ENCODE measurements around the gene SELENOF.
"Not testable (repeated sequence)": the region's sequence is repeated elsewhere in the genome, so short reads cannot be mapped to it uniquely, and the experiment has no call there.

The SELENOF gene

GRCh38 chr1:86915737-86916235 is 1.9 kb upstream of the SELENOF start:
- no peak for DNase-seq (ENCODE audit: low spot score)

DNA sequence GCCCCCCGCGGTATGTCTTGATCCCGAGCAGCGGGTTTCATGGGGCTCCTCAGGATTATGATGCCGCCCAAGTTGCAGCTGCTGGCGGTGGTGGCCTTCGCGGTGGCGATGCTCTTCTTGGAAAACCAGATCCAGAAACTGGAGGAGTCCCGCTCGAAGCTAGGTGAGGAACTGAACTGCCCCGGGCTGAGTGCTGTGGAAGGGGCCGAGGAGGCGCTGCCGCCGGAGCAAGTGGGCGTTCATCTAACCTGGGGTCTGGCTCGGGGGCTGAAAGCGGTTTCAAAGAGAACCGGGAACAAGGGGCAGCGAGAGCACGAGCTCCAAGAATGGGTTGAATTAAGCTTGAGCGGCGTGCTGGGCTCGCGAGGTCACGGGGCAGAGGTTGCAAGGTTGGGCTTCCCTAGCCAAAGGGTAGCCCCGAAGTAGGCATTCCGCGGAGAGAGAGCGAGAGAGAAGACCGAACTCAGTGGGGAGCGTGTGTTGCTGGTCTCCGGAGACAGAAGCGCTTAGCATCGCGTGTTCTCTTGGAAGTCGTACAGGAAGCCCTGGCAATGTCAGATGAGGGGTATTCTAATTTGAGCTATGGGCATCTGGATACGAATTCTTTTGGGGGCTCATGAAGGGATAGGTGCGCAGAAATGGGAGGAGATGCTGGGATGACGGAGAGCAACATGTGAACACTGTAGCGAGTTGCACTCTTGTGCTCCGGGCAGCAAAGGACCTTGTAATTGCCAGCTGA is 1.2 kb upstream of the SELENOF start:
- DNase-seq (ENCODE audit: low spot score): peak; percentile 81

- no peak for DNase-seq (ENCODE audit: low spot score)
Measured at GRCh38 chr1:86914601-86914997, 673 bp upstream of the SELENOF start, which contains the start of gene HS2ST1. HS2ST1 (plus strand) TSS chr1:86914635.

DNA sequence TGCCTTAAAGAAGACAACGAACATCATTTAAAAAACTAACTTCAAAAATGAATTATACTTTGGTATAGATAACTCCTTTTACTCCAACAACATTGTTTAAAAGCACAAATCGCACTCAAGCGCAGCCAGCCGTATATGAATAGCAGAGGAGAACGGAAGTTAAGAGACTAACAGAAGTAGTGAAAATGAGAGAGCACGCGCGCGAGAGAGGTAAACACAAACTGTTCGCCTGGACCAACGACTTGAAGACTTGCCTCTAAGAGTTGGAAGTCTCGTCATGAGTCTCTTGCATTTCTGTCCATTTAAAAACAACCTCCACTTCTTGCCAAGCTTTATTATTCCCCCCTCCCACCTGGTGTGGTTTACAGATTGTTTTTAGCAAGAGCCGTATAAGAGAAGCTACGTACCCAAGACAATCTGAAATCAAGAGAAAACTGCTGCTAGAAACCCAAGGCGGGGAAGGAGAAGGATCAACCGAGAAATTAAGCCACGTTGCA is 479 bp downstream of the SELENOF start:
- peak; percentile 45 for DNase-seq (ENCODE audit: low spot score)

GRCh38 chr1:86912281-86912900 is 1.5 kb downstream of the SELENOF start:
- no peak for DNase-seq (ENCODE audit: low spot score)

DNA sequence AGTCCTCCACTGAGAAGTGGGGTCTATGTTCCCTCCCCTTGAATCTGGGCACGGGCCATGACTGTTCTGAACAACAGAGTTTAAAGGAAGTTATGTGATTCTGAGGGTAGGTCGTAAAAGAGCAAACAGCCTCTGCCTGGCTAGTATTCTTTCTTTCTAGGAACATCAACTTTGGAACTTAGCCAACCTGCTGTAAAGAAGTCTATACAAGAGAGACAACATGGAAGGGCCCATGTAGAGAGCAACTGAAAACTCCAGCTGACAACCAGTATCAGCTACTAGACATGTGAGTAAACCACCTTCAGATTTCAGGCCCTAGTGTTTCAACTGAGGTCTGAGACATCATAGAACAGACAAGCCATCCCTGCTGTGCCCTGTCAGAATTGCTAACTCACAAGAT is 7.5 kb downstream of the SELENOF start:
- DNase-seq (ENCODE audit: low spot score): no peak

GRCh38 chr1:86905875-86906274 is 8.1 kb downstream of the SELENOF start:
- no peak for DNase-seq (ENCODE audit: low spot score)

DNA sequence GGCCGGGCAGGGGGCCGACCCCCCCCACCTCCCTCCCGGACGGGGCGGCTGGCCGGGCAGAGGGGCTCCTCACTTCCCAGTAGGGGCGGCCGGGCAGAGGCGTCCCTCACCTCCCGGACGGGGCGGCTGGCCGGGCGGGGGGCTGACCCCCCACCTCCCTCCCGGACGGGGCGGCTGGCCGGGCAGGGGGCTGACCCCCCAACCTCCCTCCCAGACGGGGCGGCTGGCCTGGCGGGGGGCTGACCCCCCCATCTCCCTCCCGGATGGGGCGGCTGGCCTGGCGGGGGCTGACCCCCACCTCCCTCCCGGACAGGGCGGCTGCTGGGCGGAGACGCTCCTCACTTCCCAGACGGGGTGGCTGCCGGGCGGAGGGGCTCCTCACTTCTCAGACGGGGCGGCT is 14.5 kb downstream of the SELENOF start:
- DNase-seq (ENCODE audit: low spot score): not testable (repeated sequence)

- DNase-seq (ENCODE audit: low spot score): no peak
Measured at GRCh38 chr1:86888327-86888726, 25.6 kb downstream of the SELENOF start.

GRCh38 chr1:86887479-86888162 is 26.3 kb downstream of the SELENOF start:
- no peak for DNase-seq (ENCODE audit: low spot score)

- no peak for DNase-seq (ENCODE audit: low spot score)
Measured at GRCh38 chr1:86875722-86876121, 38.2 kb downstream of the SELENOF start.

DNA sequence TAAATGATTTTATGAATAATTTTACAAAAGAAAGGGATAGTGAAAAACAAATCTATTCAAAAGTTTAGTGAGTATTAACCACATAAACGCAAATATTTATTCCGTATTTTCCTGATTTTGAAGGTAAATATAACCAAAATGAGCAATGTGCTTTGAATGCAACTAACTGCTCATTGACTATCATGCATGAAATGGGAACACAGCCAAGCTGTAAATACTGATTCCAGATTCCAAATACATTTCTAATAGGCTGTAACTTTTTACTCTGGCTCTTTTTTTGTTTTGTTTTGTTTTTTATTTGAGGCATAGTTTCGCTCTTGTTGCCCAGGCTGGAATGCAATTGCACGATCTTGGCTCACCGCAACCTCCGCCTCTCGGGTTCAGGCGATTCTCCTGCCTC is 41.8 kb downstream of the SELENOF start:
- DNase-seq (ENCODE audit: low spot score): no peak

DNA sequence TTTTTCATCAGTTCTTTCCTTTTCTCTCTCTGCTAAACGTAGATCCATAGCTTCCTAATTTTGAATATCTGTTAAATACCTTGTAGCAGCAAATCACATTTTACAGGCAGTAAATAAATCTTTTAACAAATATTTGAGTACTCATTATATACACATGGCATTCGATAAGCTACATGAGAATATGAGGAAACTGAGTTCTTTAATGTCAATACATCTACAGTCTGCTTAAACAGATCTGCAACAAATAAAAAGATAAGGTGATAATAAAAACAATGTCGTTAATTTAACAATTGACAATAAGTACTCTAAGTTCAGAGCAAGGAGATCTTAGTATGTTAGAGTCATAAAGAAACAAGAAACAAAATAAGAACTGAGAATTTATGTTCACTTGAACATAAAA is 42.9 kb downstream of the SELENOF start:
- DNase-seq (ENCODE audit: low spot score): no peak

DNA sequence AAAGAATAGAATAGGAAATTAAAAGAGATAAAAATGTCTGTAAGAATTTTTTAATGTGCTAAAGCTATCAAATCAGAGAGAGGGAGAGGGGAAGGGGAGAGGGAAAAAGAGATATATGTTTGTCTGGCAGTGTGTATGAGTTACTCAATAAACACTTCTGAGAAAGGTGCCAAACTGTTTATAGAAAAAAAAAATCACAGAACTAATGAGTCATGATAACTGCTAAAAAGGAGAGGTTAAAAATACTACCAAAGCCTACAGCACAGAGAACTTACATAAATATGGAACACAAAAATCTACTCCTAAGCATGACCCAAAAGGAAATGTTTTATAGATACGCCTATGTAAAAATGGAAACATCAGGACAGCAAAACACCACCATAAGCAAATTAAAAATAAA is 45.4 kb downstream of the SELENOF start:
- no peak for DNase-seq (ENCODE audit: low spot score)

DNA sequence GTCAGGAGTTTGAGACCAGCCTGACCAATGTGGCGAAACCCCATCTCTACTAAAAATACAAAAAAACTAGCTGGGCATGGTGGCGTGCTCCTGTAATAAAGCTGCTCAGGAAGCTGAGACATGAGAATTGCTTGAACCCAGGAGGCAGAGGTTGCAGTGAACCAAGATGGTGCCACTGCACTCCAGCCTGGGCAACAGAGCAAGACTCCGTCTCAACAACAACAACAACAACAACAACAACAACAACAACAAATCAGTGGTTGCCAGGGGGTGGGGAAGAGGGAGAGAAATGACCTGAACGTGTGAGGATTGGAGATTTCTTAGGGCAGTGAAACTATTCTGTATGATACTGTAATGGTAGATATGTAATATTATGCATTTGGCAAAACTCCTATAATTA is 46.6 kb downstream of the SELENOF start:
- not testable (repeated sequence) for DNase-seq (ENCODE audit: low spot score)

GRCh38 chr1:86866665-86867064 is 47.3 kb downstream of the SELENOF start:
- no peak for DNase-seq (ENCODE audit: low spot score)

DNA sequence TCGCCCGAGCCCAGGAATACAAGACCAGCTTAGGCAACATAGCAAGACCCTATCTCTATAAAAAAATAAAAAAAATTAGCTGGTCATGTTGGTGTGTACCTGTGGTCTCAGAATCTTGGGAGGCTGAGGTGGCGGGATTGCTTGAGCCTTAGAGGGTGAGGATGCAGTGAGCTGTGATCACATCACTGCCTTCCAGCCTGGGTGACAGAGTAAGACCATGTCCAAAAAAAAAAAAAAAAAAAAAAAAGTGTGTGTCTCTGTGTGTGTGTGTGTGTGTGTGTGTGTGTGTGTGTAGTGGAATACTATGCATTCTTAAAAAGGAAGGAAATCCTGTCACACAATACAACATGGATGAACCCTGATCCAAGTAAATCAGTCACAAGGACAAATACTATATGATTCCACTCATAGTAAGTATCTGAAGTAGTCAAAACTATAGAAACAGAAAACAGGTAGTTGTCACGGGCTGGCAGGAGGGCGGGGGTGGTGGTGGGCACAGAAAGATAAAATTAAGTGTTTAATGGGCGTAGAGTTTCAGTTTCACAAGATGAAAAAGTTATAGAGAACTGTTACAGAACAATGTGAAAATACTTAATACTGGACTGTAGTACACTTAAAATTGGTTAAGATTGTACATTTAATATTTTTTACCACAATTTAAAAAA is 47.8 kb downstream of the SELENOF start:
- DNase-seq (ENCODE audit: low spot score): no peak

- DNase-seq (ENCODE audit: low spot score): no peak
Measured at GRCh38 chr1:86862920-86863319, 51.0 kb downstream of the SELENOF start.

DNA sequence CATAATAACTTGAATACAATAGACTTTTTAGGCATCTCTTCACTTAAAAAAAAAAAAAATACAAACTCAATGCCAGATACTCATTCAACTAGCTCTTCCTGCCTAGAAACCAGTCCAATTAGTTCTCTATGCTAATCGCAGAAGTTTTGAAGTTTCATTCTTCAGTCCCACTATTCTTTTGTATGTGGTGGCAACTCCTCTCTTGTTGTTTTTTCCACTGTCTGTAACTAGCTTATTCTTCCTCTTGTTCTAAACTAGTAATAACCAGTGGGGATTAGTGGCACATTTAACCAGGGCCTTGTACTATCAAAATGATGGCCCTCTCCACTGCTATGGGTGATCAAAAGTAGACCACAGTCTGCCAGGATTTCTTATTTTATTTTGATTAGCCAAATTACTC is 52.5 kb downstream of the SELENOF start:
- DNase-seq (ENCODE audit: low spot score): no peak

DNA sequence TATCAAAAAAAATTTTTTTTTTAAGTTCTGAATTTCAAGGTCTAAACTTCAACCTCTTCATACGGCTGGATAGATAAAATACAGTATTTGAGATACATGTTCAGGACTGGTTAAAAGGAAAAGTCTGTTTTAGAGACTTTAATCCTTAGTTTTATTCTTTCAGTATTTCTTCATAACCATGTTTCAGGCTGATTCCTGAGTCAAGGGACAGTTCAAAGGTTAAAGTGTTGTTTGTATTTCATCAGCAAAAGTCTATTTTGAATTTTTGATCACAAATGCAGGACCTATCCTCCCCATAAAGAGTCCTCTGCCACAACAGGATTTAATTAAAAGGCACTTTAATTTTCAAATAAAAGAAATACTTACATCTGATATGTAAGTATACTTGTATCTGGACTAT is 53.5 kb downstream of the SELENOF start:
- DNase-seq (ENCODE audit: low spot score): no peak

- DNase-seq (ENCODE audit: low spot score): no peak
Measured at GRCh38 chr1:86860020-86860419, 53.9 kb downstream of the SELENOF start.

DNA sequence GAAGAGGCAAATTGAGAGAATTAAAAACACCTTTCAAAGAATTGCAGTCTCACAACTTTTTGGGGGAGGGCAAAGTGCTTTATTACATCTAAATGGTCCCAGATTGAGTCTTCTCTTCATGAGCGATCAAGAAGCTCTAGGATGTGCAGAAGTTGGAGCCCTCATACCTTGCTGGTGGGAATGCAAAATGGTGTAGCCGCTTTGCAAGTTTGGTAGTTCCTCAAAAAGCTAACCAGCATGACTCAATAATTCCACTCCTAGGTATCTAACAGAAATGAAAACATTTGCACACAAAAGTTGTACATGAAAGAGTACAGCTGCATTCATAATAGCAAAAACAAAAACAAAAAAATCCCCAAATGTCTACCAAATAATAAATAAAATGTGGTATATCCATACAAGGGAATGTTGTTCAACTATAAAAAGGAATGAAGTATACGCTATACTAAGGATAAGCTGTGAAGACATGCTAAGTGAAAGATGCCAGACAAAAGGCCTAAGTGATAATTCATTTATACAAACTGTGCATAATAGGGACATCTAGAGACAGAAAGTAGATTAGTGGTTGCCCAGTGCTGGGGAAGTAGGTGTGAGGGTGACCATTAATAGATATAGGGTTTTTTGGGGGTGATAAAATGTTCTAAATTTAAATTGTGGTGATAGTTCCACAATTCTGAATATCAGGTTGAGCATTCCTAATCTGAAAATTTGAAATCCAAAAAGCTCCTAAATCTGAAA is 55.2 kb downstream of the SELENOF start:
- DNase-seq (ENCODE audit: low spot score): no peak
